Astrocyte (in vitro differentiated cells and primary cell): ENCODE measurements around the gene SNAPIN. TPM values are rescaled to one million over a fixed set of nuclear protein-coding genes. Genes with fewer than 3 reads are reported as not detected.

Experiments
- DNase-seq: peaks from one replicate; pipeline ENCODE4 v3.0.0-alpha.2; 2010; ENCODE audit warnings: low read depth
- FAIRE-seq: peaks from 2 replicates; lab custom pipeline; 2011; peaks lifted over from hg19 to GRCh38; lab: Jason Lieb, UNC
- H2AFZ ChIP-seq: 2 replicates; pipeline ENCODE4 v1.6.0; 2012; ENCODE audit warnings: low read depth, low read length, inconsistent platforms
- H3K27ac ChIP-seq: 2 replicates; pipeline ENCODE4 v1.5.1; 2011; ENCODE audit warnings: low read depth, low read length, inconsistent platforms
- H3K27me3 ChIP-seq: 2 replicates; pipeline ENCODE4 v1.6.0; 2011; ENCODE audit warnings: low read length, inconsistent platforms; ENCODE audit not compliant: insufficient read depth
- H3K36me3 ChIP-seq: 2 replicates; pipeline ENCODE4 v1.5.1; 2011; ENCODE audit warnings: low read length, inconsistent platforms; ENCODE audit not compliant: insufficient read depth
- H3K4me1 ChIP-seq: 2 replicates; pipeline ENCODE4 v1.5.1; 2011; ENCODE audit warnings: low read length, inconsistent platforms; ENCODE audit not compliant: insufficient read depth
- H3K4me2 ChIP-seq: 2 replicates; pipeline ENCODE4 v1.6.0; 2012; ENCODE audit warnings: low read length, inconsistent platforms
- H3K4me3 ChIP-seq: 2 replicates; pipeline ENCODE4 v1.5.1; 2011; ENCODE audit warnings: low read depth, mild to moderate bottlenecking, low read length, inconsistent platforms; ENCODE audit not compliant: insufficient read depth
- H3K79me2 ChIP-seq: 2 replicates; pipeline ENCODE4 v1.6.0; 2012; ENCODE audit warnings: mild to moderate bottlenecking, low read length, inconsistent platforms; ENCODE audit not compliant: insufficient read depth
- H3K9ac ChIP-seq: 2 replicates; pipeline ENCODE4 v1.6.0; 2012; ENCODE audit warnings: mild to moderate bottlenecking, low read length, inconsistent platforms
- H3K9me3 ChIP-seq: 2 replicates; pipeline ENCODE4 v1.5.1; 2012; ENCODE audit warnings: low read depth, mild to moderate bottlenecking, low read length, inconsistent platforms; ENCODE audit not compliant: insufficient read depth
- H4K20me1 ChIP-seq: 2 replicates; pipeline ENCODE4 v1.6.0; 2012; ENCODE audit warnings: low read length, inconsistent platforms; ENCODE audit not compliant: insufficient read depth
- H3K27ac Mint-ChIP-seq: one replicate; pipeline ENCODE4 v1.8.0; 2021; ENCODE audit warnings: mild to moderate bottlenecking, mixed read lengths; ENCODE audit not compliant: unreplicated experiment
- H3K27me3 Mint-ChIP-seq: one replicate; pipeline ENCODE4 v1.8.0; 2021; ENCODE audit warnings: low read depth, mixed read lengths; ENCODE audit not compliant: unreplicated experiment
- H3K36me3 Mint-ChIP-seq: one replicate; pipeline ENCODE4 v1.8.0; 2021; ENCODE audit warnings: low read depth, mixed read lengths; ENCODE audit not compliant: unreplicated experiment
- H3K4me1 Mint-ChIP-seq: one replicate; pipeline ENCODE4 v1.8.0; 2021; ENCODE audit warnings: low read depth, mixed read lengths; ENCODE audit not compliant: unreplicated experiment
- H3K4me3 Mint-ChIP-seq: one replicate; pipeline ENCODE4 v1.8.0; 2021; ENCODE audit warnings: mild to moderate bottlenecking, moderate library complexity, mixed read lengths; ENCODE audit not compliant: unreplicated experiment
- H3K9me3 Mint-ChIP-seq: one replicate; pipeline ENCODE4 v1.8.0; 2021; ENCODE audit warnings: mild to moderate bottlenecking, mixed read lengths; ENCODE audit not compliant: unreplicated experiment
- CTCF ChIP-seq: IDR thresholded peaks from 2 replicates; pipeline ENCODE4 v1.5.1; 2011; ENCODE audit warnings: low read depth, mild to moderate bottlenecking, inconsistent platforms, low read length, moderate library complexity; ENCODE audit not compliant: insufficient read depth
- EZH2 ChIP-seq: IDR thresholded peaks from 2 replicates; pipeline ENCODE4 v1.6.1; 2012; ENCODE audit warnings: mild to moderate bottlenecking, low read length, inconsistent platforms; ENCODE audit not compliant: insufficient read depth
- total RNA-seq: library from RNA; stranded (reverse); gene quantifications from 2 replicates; pipeline ENCODE4 v1.2.1, GENCODE V29; 2021

Gene SNAPIN
- total RNA-seq, 1 donor from 2014 or later = 31.3 TPM

GRCh38 chr1:153626904-153627714 lies 31.4 kb upstream of the SNAPIN start, which contains the start of gene S100A13:
Gene S100A13, minus strand, starts transcription at chr1:153627505. Its CDS starts 1,033 bp downstream, at chr1:153626472.
- peak; percentile 45 for FAIRE-seq
- Histone ChIP-seq H3K4me3 (peak within 1 kb of the TSS; percentile 73), H3K9ac (peak within 1 kb of the TSS; percentile 84), H3K4me1 (peaks cover 30% of the 10 kb centered on the region), H2AFZ (peak within 1 kb of the TSS; percentile 61), H3K4me2 (peak within 1 kb of the TSS; percentile 91), H4K20me1 (peaks cover 13% of the 10 kb centered on the region), H3K9me3 (no peaks in the 10 kb centered on the region), H3K79me2 (peaks cover 35% of the 10 kb centered on the region), H3K27me3 (no peaks in the 10 kb centered on the region), H3K36me3 (peaks cover 27% of the 10 kb centered on the region), H3K27ac (peak within 1 kb of the TSS; percentile 92)
- Mint-ChIP-seq H3K4me3 (peak within 1 kb of the TSS; percentile 97), H3K27me3 (no peaks in the 10 kb centered on the region), H3K4me1 (peaks cover 41% of the 10 kb centered on the region), H3K27ac (peak within 1 kb of the TSS; percentile 99), H3K9me3 (peaks cover 1% of the 10 kb centered on the region), H3K36me3 (peaks cover 11% of the 10 kb centered on the region)
- TF ChIP-seq CTCF (peak; percentile 60), EZH2 (no peak)
- DNase-seq = peak; percentile 92

- peaks cover 13% of the 10 kb centered on the region for H4K20me1 ChIP-seq
- FAIRE-seq = no peak
- Mint-ChIP-seq H3K4me3 (peak within 1 kb of the TSS; percentile 97), H3K27ac (peak within 1 kb of the TSS; percentile 99), H3K4me1 (peaks cover 41% of the 10 kb centered on the region), H3K36me3 (peaks cover 8% of the 10 kb centered on the region), H3K9me3 (no peaks in the 10 kb centered on the region), H3K27me3 (no peaks in the 10 kb centered on the region)
- H3K27me3 ChIP-seq = no peaks in the 10 kb centered on the region
- TF ChIP-seq CTCF = peak; percentile 3
- no peak for TF ChIP-seq EZH2
- H3K4me3 ChIP-seq = peak within 1 kb of the TSS; percentile 73
- H3K4me2 ChIP-seq = peak within 1 kb of the TSS; percentile 91
- no peak for DNase-seq
- H3K27ac ChIP-seq = peak within 1 kb of the TSS; percentile 92
- peaks cover 30% of the 10 kb centered on the region for H3K4me1 ChIP-seq
- H3K9me3 ChIP-seq = no peaks in the 10 kb centered on the region
- peaks cover 35% of the 10 kb centered on the region for H3K79me2 ChIP-seq
- H3K9ac ChIP-seq = peak within 1 kb of the TSS; percentile 84
- peak within 1 kb of the TSS; percentile 61 for H2AFZ ChIP-seq
- H3K36me3 ChIP-seq = peaks cover 19% of the 10 kb centered on the region
Measured at GRCh38 chr1:153627715-153628626, 30.5 kb upstream of the SNAPIN start, which contains the start of gene S100A1. Gene S100A1, plus strand, starts transcription at chr1:153628434. Its CDS starts 2,088 bp downstream, at chr1:153630522.
